GM15510 (cell line): Measurements from ENCODE around the gene SETD4.

Source experiments
- POLR2A ChIP-seq: IDR thresholded peaks from 3 replicates; pipeline ENCODE4 v1.6.1; 2011; ENCODE audit warnings: borderline replicate concordance; ENCODE audit not compliant: insufficient read length; ENCODE audit errors: extremely low read depth

SETD4 gene

DNA sequence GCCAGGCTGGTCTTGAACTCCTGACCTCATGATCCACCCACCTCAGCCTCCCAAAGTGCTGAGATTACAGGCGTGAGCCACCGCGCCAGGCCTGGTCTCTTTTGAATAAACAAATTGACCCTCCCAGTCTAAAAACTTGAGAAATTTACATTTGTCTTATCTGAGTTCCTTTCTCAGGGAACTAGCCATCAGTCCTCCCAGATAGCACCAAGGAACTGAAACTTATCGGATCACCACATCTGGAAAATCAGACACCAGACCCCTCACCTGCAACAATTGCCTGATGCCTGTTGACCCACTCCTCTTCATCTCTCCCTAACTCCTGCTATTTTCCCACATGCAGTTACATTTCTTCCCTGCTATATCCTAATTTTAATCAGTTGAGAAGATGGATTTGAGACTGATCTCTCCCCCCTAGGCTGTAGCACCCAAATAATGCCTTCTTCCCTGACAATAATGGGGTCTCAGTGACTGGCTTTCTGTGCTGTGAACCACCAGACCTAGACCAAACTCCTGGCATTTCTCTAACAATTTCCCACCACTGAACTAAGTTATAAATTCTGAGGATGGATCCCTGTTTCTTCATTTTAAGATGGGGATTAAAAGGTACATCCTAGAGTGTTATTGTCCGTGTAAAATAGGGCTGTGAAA, 8.5 kb upstream of the SETD4 start:
- TF ChIP-seq POLR2A: no peak

DNA sequence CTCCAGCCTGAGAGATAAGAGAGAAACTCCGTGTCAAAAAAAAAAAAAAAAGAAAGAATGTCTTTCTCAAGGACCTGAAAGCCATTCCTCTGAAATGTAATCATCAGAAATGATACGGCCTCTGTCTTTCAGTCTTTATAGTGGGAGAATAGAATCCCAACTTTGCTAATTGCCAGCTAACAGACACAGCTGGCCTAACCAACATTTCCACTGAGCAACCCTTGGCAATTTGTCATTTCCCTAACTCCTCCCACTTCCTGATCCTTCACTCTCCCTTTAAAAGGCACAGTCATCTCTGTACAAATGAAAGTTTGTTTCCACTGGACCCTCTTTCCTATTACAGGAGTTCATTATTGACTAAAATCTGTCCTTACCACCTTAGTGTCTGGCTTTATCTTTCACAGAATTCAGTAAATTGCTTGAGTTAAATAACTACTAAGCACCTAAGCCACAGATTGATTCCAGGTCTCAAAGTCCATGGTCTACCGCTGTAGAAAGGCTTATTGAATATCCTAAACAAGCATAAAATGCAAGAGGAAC, 5.2 kb upstream of the SETD4 start:
- TF ChIP-seq POLR2A: no peak

DNA sequence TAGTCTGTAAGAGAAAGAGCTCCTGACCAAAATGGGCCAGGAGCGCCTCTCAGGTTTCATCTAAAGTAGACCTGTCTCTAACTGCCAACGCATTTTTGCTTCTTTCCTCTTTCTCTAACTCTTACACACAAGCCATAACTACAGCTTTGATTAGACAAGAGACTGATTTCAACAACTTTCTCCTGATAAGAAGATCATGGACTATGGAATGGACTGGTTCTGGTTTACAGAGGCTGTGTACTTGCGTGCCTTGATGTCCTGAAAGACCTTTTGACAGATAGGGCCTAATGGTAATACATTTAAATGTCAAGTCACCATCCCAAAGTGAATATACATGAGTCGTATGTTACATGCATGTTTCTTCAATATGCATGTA, 3.7 kb upstream of the SETD4 start:
- no peak for TF ChIP-seq POLR2A

DNA sequence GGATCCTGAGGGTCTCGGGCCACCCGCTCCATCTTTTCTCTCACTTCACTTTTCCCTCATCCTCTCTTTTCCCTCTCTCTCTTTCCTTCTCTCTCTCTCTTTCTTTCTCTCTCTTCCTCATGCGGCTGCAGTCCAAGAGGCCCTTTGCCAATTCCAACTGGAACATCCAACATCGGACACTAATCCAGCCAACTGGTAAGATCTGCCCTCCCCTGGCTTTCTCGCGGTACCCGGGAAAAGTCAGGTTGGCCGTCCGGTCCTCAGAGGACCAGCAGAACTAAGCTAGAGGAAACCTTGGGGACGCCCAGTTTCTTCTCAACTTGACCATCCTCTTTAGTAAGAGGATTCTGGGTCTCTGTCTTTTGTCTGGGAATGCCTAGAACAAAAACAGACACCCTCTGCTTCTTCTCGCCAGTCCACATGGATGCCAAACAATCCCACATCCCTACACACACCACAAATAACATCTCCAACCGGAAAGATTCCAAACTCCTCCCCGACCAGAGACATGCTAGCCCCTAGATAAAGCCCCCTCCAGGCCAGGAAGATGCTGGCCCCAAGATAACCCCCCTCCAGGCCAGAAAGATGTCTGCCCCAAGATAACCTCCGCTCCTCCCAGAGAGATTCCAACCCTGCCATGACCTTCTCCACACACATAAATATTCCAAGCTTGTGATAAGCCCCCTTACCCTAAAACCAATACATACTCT, 3.2 kb upstream of the SETD4 start:
- no peak for TF ChIP-seq POLR2A

DNA sequence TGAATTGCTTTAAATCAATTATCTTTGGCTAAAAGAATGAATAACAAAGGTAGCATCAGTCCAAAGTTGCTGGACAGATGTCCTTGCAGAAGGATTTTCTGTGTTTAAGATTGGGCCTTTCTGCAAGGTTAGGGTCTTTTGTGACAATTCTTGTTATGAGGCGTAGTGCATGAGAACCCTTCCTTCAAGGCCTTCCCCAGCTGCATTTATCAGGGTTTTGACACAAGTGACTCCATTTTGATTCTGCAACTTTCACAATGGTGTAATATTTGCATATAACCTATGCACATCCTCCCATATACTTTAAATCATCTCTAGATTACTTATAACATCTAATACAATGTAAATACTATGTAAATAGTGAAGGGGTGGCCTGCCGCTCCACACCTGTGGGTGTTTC, 1.1 kb upstream of the SETD4 start:
- TF ChIP-seq POLR2A: no peak

DNA sequence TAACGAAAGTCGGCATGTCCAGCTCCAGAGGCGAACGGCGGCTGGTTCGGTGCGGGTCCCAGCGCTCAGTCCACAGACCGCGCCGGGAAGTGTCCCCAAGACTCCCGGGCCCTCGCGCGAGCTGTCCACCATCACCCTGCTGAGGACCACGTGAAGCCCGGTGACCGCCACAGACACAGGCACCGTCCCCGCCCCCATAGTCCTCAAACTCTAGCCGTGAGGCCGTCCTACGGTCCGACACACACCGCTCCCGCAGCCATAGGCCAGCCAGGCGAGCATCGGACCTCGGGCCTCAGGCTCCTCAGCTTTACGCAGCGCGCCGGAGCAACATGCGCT, 535 bp downstream of the SETD4 start:
- TF ChIP-seq POLR2A: no peak

DNA sequence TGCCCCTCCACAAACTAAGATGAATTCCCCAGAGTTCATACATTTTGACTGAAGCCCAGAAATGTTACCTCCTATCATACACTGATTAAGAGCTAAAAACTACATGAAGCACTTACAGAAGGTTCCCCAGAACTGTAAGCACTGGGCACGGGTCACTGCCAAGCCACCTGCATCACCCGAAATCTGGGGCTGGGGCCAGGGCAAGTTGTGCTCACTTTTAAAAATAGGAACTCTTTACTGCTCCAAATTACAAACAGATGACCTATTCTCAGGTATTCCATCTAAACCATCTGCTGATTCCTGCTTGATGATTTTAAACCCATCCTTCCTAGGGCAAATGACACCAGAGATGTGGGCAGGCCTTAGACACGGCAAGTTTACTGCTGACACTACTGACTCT, 4.8 kb downstream of the SETD4 start:
- TF ChIP-seq POLR2A: no peak

DNA sequence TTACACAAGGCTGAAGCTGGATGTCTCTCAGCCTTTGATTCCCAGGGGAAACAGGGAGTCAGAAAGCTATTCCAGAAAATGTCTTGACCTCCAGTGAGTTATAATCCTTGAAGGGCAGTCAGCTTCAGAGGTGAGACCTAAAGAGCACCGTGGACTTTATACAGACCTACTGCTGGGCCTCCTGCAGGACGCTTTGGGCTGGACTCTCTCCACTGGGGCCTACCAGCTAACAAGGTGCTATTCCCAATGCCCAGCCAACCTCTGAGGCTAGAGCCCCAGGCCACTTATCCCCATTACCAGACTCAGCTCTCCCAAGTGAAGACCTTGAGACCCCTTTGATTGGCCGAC, 6.6 kb downstream of the SETD4 start:
- TF ChIP-seq POLR2A: no peak

DNA sequence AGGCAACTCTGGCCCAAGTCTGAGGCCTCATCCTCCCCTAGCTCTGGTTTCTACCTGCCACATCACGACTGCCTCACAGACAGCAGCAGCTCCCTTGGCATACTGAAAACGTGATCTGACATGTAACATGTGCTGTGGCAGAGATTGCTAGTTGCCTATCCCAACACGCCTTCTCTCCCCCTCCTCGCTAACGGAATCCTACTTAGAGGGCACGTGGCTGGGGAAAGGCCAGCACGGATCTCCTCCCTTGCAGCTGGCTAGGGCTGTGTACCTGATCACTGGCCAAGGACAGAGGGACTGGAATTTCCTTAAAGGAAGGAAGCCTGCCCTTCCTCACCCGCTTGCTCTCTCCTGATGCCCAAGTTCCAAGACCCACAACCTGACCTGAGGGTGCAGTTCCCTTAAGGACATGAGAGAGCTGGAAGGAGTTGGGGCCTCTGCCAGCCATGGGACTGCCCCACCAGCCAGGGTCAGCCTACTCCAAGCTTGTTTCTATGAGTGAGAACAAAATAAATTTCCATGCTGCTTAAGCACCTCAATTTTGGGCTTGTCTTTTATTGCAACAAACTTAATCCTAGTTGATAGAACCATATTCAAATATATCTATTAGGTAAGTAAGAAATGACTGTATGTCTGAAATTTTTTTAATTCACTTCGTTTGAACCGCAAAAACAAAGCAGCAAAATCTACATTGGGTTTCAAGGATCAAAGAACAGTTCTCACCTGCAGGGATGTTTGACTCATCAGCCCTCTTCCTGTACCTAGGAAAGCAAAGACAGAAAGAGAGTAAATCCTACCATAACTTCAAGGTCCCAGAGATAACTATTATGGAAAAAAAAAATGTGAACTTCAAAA, 7.2 kb downstream of the SETD4 start:
- no peak for TF ChIP-seq POLR2A

DNA sequence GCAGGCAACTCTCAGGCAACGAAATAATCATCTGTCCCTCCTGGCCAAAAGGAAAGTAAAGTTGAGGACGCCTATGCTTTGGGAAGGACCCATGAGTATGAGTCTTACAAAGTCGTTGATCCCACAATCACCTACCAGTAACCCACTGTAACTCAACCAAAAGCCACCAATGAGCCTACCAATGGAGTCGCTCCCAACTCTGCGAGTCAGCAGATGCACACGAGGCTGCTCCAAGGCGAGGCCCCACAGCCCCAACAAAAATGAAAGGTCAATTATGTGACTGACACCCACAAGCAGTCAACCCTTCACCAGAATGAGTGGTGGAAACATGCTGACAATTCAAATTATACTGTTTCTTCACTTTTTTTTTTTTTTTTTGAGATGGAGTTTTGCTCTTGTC, 12.0 kb downstream of the SETD4 start:
- TF ChIP-seq POLR2A: no peak

DNA sequence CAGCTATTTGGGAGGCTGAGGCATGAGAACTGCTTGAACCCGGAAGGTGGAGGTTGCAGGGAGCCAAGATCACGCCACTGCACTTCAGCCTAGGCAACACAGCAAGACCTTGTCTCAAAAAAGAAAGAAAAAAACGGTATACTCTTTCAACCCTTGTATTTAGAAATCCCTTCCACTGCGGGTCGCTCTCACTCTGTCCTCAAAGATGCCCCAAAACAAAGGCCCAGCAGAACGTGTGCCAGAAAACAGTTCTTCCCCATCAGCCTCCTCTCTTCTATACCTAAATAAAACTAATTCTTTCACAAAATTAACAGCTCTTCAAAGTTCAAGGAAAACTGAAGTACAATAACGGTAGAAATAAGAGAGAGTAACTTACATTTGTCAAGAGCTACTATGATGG, 13.2 kb downstream of the SETD4 start:
- no peak for TF ChIP-seq POLR2A

DNA sequence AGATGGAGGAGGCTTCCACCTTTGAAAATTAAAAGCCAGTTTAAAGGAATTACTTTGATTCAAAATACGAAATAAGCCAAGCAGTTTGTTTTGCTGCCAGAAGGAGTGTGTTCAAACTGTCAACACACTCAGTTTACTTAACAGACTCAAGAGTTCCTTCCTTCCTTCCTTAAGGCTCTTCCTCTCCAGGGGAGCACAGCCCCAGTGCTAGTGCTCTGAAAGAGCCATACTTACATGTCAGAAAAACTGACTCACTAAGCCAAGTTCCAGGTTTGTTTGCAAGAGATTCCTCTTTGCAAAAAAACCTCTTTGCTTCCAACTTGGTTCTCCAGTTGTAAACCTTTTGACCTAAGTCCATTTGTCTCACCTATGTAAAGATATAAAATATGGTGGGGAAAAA, 14.3 kb downstream of the SETD4 start:
- TF ChIP-seq POLR2A: no peak

DNA sequence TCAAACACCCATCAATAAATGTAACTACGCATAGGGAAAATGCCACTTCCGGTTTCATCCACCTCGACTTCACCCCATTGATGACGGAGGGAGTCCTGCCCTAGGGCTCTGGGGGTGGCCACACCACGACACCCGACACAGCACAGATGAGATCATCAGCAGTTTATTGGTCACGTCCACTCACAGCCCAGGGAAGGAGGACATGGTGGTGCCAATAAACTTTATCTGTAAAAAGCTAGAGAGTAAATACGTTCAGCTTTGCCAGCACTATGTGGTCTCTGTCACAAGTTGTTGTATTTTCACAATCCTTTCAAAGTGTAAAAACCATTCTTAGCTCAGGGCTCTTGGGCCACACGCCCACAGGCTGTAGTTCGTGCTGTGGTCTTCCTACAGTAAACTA, 16.3 kb downstream of the SETD4 start:
- no peak for TF ChIP-seq POLR2A

DNA sequence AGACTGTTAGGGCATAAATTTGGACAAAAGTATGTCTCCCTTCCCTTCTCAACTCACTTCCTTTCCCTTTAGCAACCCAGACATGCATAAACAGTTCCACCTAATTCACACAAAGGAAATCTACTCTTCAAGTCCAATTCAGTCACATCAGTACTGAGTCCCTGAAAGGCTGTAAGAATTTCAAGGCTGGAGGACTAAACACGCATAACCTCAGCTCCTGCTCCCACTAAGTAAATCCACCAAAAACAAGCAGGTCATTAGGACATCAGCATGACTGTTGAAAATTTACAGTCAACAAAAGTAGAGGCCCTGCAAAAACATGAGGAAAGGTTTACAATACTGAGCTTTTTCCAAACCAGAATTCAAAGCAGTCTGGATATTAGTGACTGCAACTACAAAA, 18.4 kb downstream of the SETD4 start:
- TF ChIP-seq POLR2A: no peak

DNA sequence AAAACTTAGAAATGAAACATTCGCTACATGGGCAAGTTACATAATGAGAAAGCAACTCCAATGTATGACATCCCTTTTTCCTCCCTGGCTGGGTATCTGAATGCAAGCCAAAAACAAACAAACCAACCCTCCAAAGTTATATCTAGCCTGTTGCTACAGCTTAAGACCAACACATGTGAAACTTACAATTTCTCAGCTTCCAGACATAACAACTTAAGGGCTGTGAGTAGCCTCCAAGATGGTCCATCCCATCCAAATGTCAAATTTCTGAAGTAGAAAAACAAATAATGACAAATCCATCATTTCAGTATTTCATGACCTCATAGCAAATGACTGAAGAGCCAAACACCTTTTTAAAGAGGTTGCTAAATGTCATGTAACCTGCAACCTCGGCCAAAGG, 19.9 kb downstream of the SETD4 start:
- no peak for TF ChIP-seq POLR2A

DNA sequence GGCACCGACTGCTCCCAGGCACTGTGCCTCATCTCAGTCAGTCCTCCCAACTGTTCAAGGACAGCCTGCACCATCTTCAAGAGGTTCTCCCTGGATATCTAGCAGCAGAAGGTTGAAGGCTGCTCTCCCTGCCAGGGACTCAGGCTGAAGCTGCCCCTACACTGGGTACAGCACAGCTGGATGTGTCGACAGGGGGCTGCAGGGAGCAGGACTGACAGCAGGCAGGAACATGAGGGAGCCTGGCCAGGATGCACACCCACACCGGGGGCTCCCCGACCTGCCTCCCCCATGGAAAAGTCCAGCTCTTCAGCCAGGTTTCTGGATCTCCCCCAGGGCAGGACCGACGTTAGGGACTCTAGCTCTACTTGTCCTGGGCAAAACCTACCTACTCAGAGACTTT, 20.5 kb downstream of the SETD4 start:
- TF ChIP-seq POLR2A: no peak

DNA sequence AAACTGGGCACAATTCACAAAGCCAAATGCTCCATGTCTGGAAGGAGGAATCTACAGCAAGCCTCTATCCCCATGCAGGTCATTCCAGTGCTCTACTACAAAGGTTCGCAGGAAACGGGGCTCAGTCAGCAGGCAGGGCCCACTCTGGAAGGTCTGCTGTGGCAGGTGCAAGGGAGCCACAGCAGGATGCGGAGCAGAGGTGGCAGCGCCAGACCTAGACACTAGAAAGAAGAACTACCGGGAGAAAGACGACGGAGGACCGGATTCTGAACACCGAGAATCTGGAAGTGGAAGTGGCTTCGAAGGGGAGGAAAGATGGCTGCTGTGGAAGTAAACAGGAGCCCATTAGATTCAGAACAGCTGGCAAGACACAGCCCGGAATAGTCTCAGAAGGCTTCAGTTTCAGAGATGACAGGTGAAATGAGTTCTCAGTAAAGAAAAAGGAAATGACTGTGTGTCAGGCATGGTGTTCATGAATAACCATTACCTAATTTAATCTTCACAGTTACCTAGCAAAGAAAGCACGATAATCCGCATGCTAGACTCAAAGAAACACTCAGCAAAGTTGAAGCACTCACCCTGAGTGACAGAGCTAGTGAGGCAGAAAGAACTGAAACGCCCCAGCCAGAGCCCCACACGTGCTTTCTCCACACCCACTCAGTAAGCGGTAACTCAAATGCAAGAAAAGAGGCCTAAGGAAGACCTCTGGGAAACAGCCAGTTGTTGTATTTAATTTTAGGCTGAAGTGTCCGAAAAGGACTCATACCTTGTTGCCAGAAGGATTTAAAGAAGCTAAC, 21.4 kb downstream of the SETD4 start:
- no peak for TF ChIP-seq POLR2A
